K562 (cell line): ENCODE data around the gene DOK4. TPM values are rescaled to one million over a fixed set of nuclear protein-coding genes. Genes with fewer than 3 reads are reported as not detected.

Experiments
- ATAC-seq: fragments of 200-7000 bp; cut with Tn5 transposase; 3 replicates; pipeline ENCODE4 v1.9.1; 2020; ENCODE audit warnings: moderate library complexity
- BruUV-seq: library from RNA; stranded (reverse); fragments of 400-500 nt; replicated peaks from 2 replicates; lab custom pipeline; 2021; lab: Mats Ljungman, UMichigan
- CTCF ChIA-PET: fragments of 300-600 bp; formaldehyde crosslinking; extraction: SDS; loops from one replicate; lab custom pipeline; 2021; ENCODE audit warnings: low intra/inter-chr PET ratio; lab: Yijun Ruan, JAX
- POLR2A ChIA-PET: fragments of 300-600, 350-650 bp; sonication (Branson Sonifier 250); formaldehyde crosslinking; extraction: SDS; loops from one replicate; lab custom pipeline; 2021; ENCODE audit warnings: antibody characterized with exemption, inconsistent platforms; lab: Yijun Ruan, JAX
- DNase-seq, 4 experiments: peaks; one replicate each; pipeline versions ENCODE4 v3.0.0 to v3.0.0-alpha.2; 2011 to 2018; ENCODE audit warnings: low spot score in 3 of 4, mixed read lengths in 3 of 4; ENCODE audit errors: extremely low read depth in 1 of 4
- FAIRE-seq: peaks from 2 replicates; lab custom pipeline; 2011; peaks lifted over from hg19 to GRCh38; lab: Jason Lieb, UNC
- H2AFZ ChIP-seq: 2 replicates; pipeline ENCODE4 v1.6.0; 2011; ENCODE audit warnings: low read depth, low read length, control low read depth, inconsistent platforms
- H3K27ac ChIP-seq: fragments of 200-600 bp; 3 replicates; pipeline ENCODE4 v1.8.0; 2011; ENCODE audit warnings: low read depth, mild to moderate bottlenecking, control low read depth, inconsistent platforms, low read length, moderate library complexity, mixed read lengths; ENCODE audit errors: extremely low read depth
- H3K27me3 ChIP-seq, 2 experiments: fragments of 300-600 bp in 1 of 2; 2 replicates in 1 of 2; 3 replicates in 1 of 2; pipeline versions ENCODE4 v1.6.0 to v1.8.0; 2011; ENCODE audit warnings: inconsistent platforms in 2 of 2, low read length in 2 of 2, mild to moderate bottlenecking in 1 of 2, mixed read lengths in 1 of 2, moderate library complexity in 1 of 2; ENCODE audit not compliant: control insufficient read depth in 2 of 2, insufficient read depth in 2 of 2
- H3K36me3 ChIP-seq: fragments of 300-600 bp; 3 replicates; pipeline ENCODE4 v1.8.0; 2011; ENCODE audit warnings: mild to moderate bottlenecking, low read length, inconsistent platforms; ENCODE audit not compliant: control insufficient read depth, insufficient read depth
- H3K4me1 ChIP-seq, 2 experiments: fragments of 200-600 bp in 1 of 2; replicated peaks in 1 of 2; 2 replicates in 1 of 2; 3 replicates in 1 of 2; pipeline versions ENCODE4 v1.5.1 to v1.8.0; 2011; ENCODE audit warnings: inconsistent platforms in 2 of 2, low read length in 2 of 2, mild to moderate bottlenecking in 1 of 2, mixed read lengths in 1 of 2, moderate library complexity in 1 of 2; ENCODE audit not compliant: control insufficient read depth in 2 of 2, insufficient read depth in 2 of 2
- H3K4me2 ChIP-seq: 2 replicates; pipeline ENCODE4 v1.6.1; 2011; ENCODE audit warnings: low read length, control low read depth, inconsistent platforms, mixed read lengths; ENCODE audit not compliant: insufficient read depth
- H3K4me3 ChIP-seq: fragments of 200-600 bp; sonication (generic), shearing (Covaris generic); 2 replicates; pipeline ENCODE4 v1.5.1; 2016; ENCODE audit warnings: control low read depth, inconsistent platforms
- H3K79me2 ChIP-seq: fragments of 200-600 bp; 3 replicates; pipeline ENCODE4 v1.8.0; 2011; ENCODE audit warnings: low read length, inconsistent platforms; ENCODE audit not compliant: control insufficient read depth, insufficient read depth
- H3K9ac ChIP-seq, 2 experiments: 2 replicates each; pipeline versions ENCODE4 v1.6.0 to v1.6.1; 2011; ENCODE audit warnings: low read depth in 2 of 2, low read length in 2 of 2, control low read depth in 1 of 2, inconsistent platforms in 1 of 2, mild to moderate bottlenecking in 1 of 2, mixed read lengths in 1 of 2; ENCODE audit not compliant: insufficient read depth in 1 of 2
- H3K9me1 ChIP-seq: one replicate; pipeline ENCODE4 v1.6.0; 2011; ENCODE audit warnings: inconsistent platforms, mild to moderate bottlenecking, low read length, moderate library complexity; ENCODE audit not compliant: control insufficient read depth, insufficient read depth
- H3K9me3 ChIP-seq: replicated peaks from 2 replicates; pipeline ENCODE4 v1.5.1; 2011; ENCODE audit warnings: low read depth, low read length, inconsistent platforms; ENCODE audit not compliant: control insufficient read depth, insufficient read depth
- H4K20me1 ChIP-seq: replicated peaks from 2 replicates; pipeline ENCODE4 v1.6.1; 2011; ENCODE audit warnings: low read length, inconsistent platforms, mixed read lengths; ENCODE audit not compliant: control insufficient read depth, insufficient read depth
- HNRNPL ChIP-seq: fragments of 200-400 bp; formaldehyde crosslinking; IDR thresholded peaks from 2 replicates; pipeline ENCODE4 v1.6.1; 2017; ENCODE audit warnings: low read depth, mild to moderate bottlenecking, low read length
- NFRKB ChIP-seq: fragments of 450-650 bp; IDR thresholded peaks from 2 replicates; pipeline ENCODE4 v1.6.1; 2016; ENCODE audit warnings: low read depth
- NR2C2 ChIP-seq, 2 experiments: fragments of 200-800 bp in 1 of 2; sonication (Bioruptor generic) in 1 of 2; sonication (generic) in 1 of 2; formaldehyde crosslinking in 1 of 2; IDR thresholded peaks; 2 replicates each; pipeline versions ENCODE4 v1.6.1 to v1.8.0; 2016 to 2022; ENCODE audit warnings: mild to moderate bottlenecking in 1 of 2, missing compliant biosample characterization in 1 of 2, missing genetic modification characterization in 1 of 2, missing genetic modification reagents in 1 of 2
- PHF20 ChIP-seq: fragments of 450-650 bp; IDR thresholded peaks from 2 replicates; pipeline ENCODE4 v1.6.1; 2018; ENCODE audit not compliant: partially characterized antibody
- PRDM10 ChIP-seq: fragments of 450-650 bp; IDR thresholded peaks from 2 replicates; pipeline ENCODE4 v1.6.1; 2018; ENCODE audit not compliant: partially characterized antibody
- SETDB1 ChIP-seq: IDR thresholded peaks from one replicate; pipeline ENCODE4 v1.6.1; 2012; ENCODE audit warnings: low read length, control low read depth, inconsistent platforms
- TCF7L2 ChIP-seq: fragments of 150-350 bp; IDR thresholded peaks from 2 replicates; pipeline ENCODE4 v1.6.1; 2016; ENCODE audit warnings: low read depth, mild to moderate bottlenecking, low read length, moderate library complexity
- ZBTB26 ChIP-seq: fragments of 450-650 bp; formaldehyde crosslinking; IDR thresholded peaks from 2 replicates; pipeline ENCODE4 v1.4.0; 2022; ENCODE audit warnings: missing genetic modification characterization
- WGBS: fragments of 100-300 bp; shearing (Covaris generic); methylation state at CpG from one replicate; pipeline ENCODE4 v1.1.6; 2016; ENCODE audit warnings: low coverage, mixed read lengths; ENCODE audit not compliant: insufficient coverage; ENCODE audit errors: missing lambda C conversion rate; 5-methylcytosine and 5-hydroxymethylcytosine counted together
- in situ Hi-C: fragments of 300-500 bp; cut with MboI; formaldehyde crosslinking; loops from 4 replicates; pipeline ENCODE4 v1.15.0; 2018; ENCODE audit warnings: inconsistent platforms, mixed read lengths
- intact Hi-C: fragments of 100-400 bp; cut with micrococcal nuclease; formaldehyde crosslinking; loops from 2 replicates; pipeline ENCODE4 v1.14.2; 2022
- polyA plus RNA-seq, 8 experiments: library from polyadenylated mRNA; depleted of rRNA in 4 of 8; stranded (reverse) in 5 of 8; unstranded in 3 of 8; fragments of >200 nt; fragmentation: Nextera tagmentation in 2 of 8; fragmentation: Illumina TruSeq in 1 of 8; extraction: Ambion mirVana in 2 of 8; extraction: Trizol in 1 of 8; gene quantifications; 2 replicates each; pipeline versions ENCODE4 v1.2.1 to v1.2.3, GENCODE V29; 2011 to 2014; ENCODE audit warnings: inconsistent platforms in 1 of 8, missing spikeins in 1 of 8
- total RNA-seq, 7 experiments: library from RNA; depleted of rRNA in 6 of 7; stranded (reverse); fragments of >200 nt in 6 of 7; fragmentation: Illumina TruSeq in 2 of 7; extraction: Trizol in 2 of 7; gene quantifications; 2 replicates each; pipeline versions ENCODE4 v1.2.1 to v1.2.3, GENCODE V29; 2011 to 2021; ENCODE audit warnings: low replicate concordance in 1 of 7
- TF ChIP-seq, protein P1 (sequence below): IDR thresholded peaks from 2 replicates; pipeline ENCODE4 v1.6.1; 2016; ENCODE audit warnings: missing genetic modification characterization, missing compliant biosample characterization

Gene DOK4
- total and polyA plus RNA-seq, 9 of the 15 experiments (the other 6 are each of a cell fraction or from before 2014, with no cell fraction given) = 0.10 to 14.4 (median 8.3) TPM

- Histone ChIP-seq H3K36me3 (0 out of 3 replicates have a peak, but pooled peaks cover 3% of the 10 kb centered on the region), H3K27me3 (no peaks in the 10 kb centered on the region), H3K27ac (no peak overlapping the region), H3K9me1 (no peaks in the 10 kb centered on the region), H4K20me1 (no peaks in the 10 kb centered on the region), H3K4me1 (peaks cover 27 to 59% of the 10 kb centered on the region in 2 experiments), H3K9ac (peak overlapping the region; percentile 26 to 83; a peak in 2 of 4 replicates), H2AFZ (peak overlapping the region; percentile 80), H3K79me2 (no peaks in the 10 kb centered on the region), H3K4me2 (peak overlapping the region; percentile 58), H3K9me3 (no peaks in the 10 kb centered on the region), H3K4me3 (no peak overlapping the region)
- in situ Hi-C loops = loop anchor here (5.0 kb wide), 1 partner anchor 38 kb away; no protein-coding TSS in a partner anchor
- POLR2A ChIA-PET = interaction anchor here (0.7 to 1.1 kb wide), 2 partner anchors 17 to 49 kb away, joined by 3 to 6 read pairs; partner anchors contain the start of gene POLR2C
- WGBS = 80% methylated on average over 27 of the region's 36 CpGs
- CTCF ChIA-PET = no interaction called here
- FAIRE-seq = no peak
- BruUV-seq = no TSS peak
- intact Hi-C loops = no loop called here
- ATAC-seq = no peak
- peak in 1 of 4 experiments; percentile 23 for DNase-seq
- TF ChIP-seq PRDM10 = peak; percentile 95
- 0 out of 2 replicates have a peak, but pooled peaks have one; percentile 61 for TF ChIP-seq ZBTB26 (CRISPR knock-in tag)
- peak; percentile 48; the same call in 1 of the 2 replicates for TF ChIP-seq TCF7L2
- TF ChIP-seq HNRNPL = peak; percentile 68; the same call in 1 of the 2 replicates
- TF ChIP-seq SETDB1 = no peak
- TF ChIP-seq, protein P1, sequence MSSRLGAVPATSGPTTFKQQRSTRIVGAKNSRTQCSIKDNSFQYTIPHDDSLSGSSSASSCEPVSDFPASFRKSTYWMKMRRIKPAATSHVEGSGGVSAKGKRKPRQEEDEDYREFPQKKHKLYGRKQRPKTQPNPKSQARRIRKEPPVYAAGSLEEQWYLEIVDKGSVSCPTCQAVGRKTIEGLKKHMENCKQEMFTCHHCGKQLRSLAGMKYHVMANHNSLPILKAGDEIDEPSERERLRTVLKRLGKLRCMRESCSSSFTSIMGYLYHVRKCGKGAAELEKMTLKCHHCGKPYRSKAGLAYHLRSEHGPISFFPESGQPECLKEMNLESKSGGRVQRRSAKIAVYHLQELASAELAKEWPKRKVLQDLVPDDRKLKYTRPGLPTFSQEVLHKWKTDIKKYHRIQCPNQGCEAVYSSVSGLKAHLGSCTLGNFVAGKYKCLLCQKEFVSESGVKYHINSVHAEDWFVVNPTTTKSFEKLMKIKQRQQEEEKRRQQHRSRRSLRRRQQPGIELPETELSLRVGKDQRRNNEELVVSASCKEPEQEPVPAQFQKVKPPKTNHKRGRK = peak; percentile 33; the same call in 1 of the 2 replicates
- no peak for TF ChIP-seq PHF20
- TF ChIP-seq NR2C2 (CRISPR knock-in tag; IDR thresholded peaks at IDR 0.05) = no peak
- TF ChIP-seq NR2C2 (tag; IDR thresholded peaks at IDR 0.05) = no peak
- 0 out of 2 replicates have a peak, but pooled peaks have one; percentile 8 for TF ChIP-seq NFRKB
These were observed 6.9 kb downstream of the DOK4 start for GRCh38 chr16:57479205-57479975.
